HG03280 (cell line): Measurements from ENCODE around the gene SLC30A2.
"Not testable (repeated sequence)": the region's sequence is repeated elsewhere in the genome, so short reads cannot be mapped to it uniquely, and the experiment has no call there.

Experiments
- ATAC-seq: cut with Tn5 transposase; IDR thresholded peaks from one replicate; pipeline ENCODE4 v1.9.1; 2021; ENCODE audit warnings: mild to moderate bottlenecking, moderate library complexity; ENCODE audit not compliant: unreplicated experiment

SLC30A2 gene

GRCh38 chr1:26045722-26046245 lies at the start of gene SLC30A2:
SLC30A2 (minus strand) TSS chr1:26046118; CDS start chr1:26045896, 222 bp downstream.
- ATAC-seq = no peak

GRCh38 chr1:26094677-26095383 lies 48.9 kb upstream of the SLC30A2 start:
- ATAC-seq = no peak

- ATAC-seq = no peak
These were observed 48.3 kb upstream of the SLC30A2 start for GRCh38 chr1:26094076-26094669.

GRCh38 chr1:26093569-26093968 lies 47.7 kb upstream of the SLC30A2 start:
- ATAC-seq = not testable (repeated sequence)

- no peak for ATAC-seq
These were observed 46.5 kb upstream of the SLC30A2 start for GRCh38 chr1:26092422-26092821.

- no peak for ATAC-seq
These were observed 45.0 kb upstream of the SLC30A2 start for GRCh38 chr1:26090893-26091292.

GRCh38 chr1:26089125-26089524 lies 43.2 kb upstream of the SLC30A2 start:
- ATAC-seq = no peak

- ATAC-seq = no peak
These were observed 38.9 kb upstream of the SLC30A2 start for GRCh38 chr1:26084844-26085243.

GRCh38 chr1:26084091-26084561 lies 38.2 kb upstream of the SLC30A2 start:
- ATAC-seq = no peak

GRCh38 chr1:26083208-26083607 lies 37.3 kb upstream of the SLC30A2 start:
- no peak for ATAC-seq

- ATAC-seq = no peak
These were observed 36.1 kb upstream of the SLC30A2 start for GRCh38 chr1:26082020-26082350.

- no peak for ATAC-seq
These were observed 35.5 kb upstream of the SLC30A2 start for GRCh38 chr1:26081267-26082019.

- ATAC-seq = no peak
These were observed 34.3 kb upstream of the SLC30A2 start for GRCh38 chr1:26079960-26080814.

- ATAC-seq = no peak
These were observed 33.3 kb upstream of the SLC30A2 start for GRCh38 chr1:26079178-26079563.

GRCh38 chr1:26078286-26079177 lies 32.6 kb upstream of the SLC30A2 start:
- no peak for ATAC-seq

- ATAC-seq = no peak
These were observed 31.6 kb upstream of the SLC30A2 start for GRCh38 chr1:26077524-26077923.

- no peak for ATAC-seq
These were observed 29.7 kb upstream of the SLC30A2 start for GRCh38 chr1:26075421-26076144.

- ATAC-seq = no peak
These were observed 26.4 kb upstream of the SLC30A2 start for GRCh38 chr1:26072305-26072704.

- no peak for ATAC-seq
These were observed 25.0 kb upstream of the SLC30A2 start for GRCh38 chr1:26070963-26071342.
